Aorta (tissue), 5 donors: ENCODE data around the gene SLX4IP. TPM values are rescaled to one million over a fixed set of nuclear protein-coding genes. Genes with fewer than 3 reads are reported as not detected.

Experiments used
- ATAC-seq: fragments of 200-7000 bp; cut with Tn5 transposase; one replicate; pipeline ENCODE4 v1.9.1; 2022; ENCODE audit warnings: moderate library complexity; ENCODE audit not compliant: low FRiP score
- DNase-seq, 2 donors: peaks; one replicate each; pipeline ENCODE4 v3.0.0-alpha.2; 2020
- H3K27ac ChIP-seq, 2 donors: one replicate each; pipeline ENCODE4 v1.5.1; 2013; ENCODE audit warnings: low read length in 2 of 2, mild to moderate bottlenecking in 2 of 2, moderate library complexity in 2 of 2, control low read depth in 1 of 2, inconsistent platforms in 1 of 2, low read depth in 1 of 2
- H3K27me3 ChIP-seq, 2 donors: one replicate each; pipeline ENCODE4 v1.6.1; 2013; ENCODE audit warnings: control low read depth in 1 of 2, low read length in 1 of 2, mild to moderate bottlenecking in 1 of 2, moderate library complexity in 1 of 2; ENCODE audit not compliant: insufficient read depth in 2 of 2, control insufficient read depth in 1 of 2
- H3K36me3 ChIP-seq, 2 donors: one replicate each; pipeline ENCODE4 v1.6.1; 2013; ENCODE audit warnings: control low read depth in 1 of 2, low read length in 1 of 2, mild to moderate bottlenecking in 1 of 2; ENCODE audit not compliant: insufficient read depth in 2 of 2, control insufficient read depth in 1 of 2
- H3K4me1 ChIP-seq, 2 donors: one replicate each; pipeline ENCODE4 v1.6.1; 2013; ENCODE audit warnings: low read length in 2 of 2, control low read depth in 1 of 2, mild to moderate bottlenecking in 1 of 2, moderate library complexity in 1 of 2; ENCODE audit not compliant: insufficient read depth in 2 of 2, control insufficient read depth in 1 of 2
- H3K4me3 ChIP-seq, 2 donors: one replicate each; pipeline ENCODE4 v1.5.1; 2013; ENCODE audit warnings: low read length in 2 of 2, control low read depth in 1 of 2, mild to moderate bottlenecking in 1 of 2
- H3K9me3 ChIP-seq: one replicate; pipeline ENCODE4 v1.6.1; 2013; ENCODE audit warnings: mild to moderate bottlenecking, low read length; ENCODE audit not compliant: control insufficient read depth
- WGBS, 2 donors: extraction: QIAGEN DNeasy Blood & Tissue Kit; methylation state at CpG; one replicate each; pipeline ENCODE4 v1.1.7; 2013; 5-methylcytosine and 5-hydroxymethylcytosine counted together
- intact Hi-C, 2 donors: fragments of 100-400 bp; cut with DNase I; formaldehyde crosslinking; loops; one replicate each; pipeline versions ENCODE4 v1.14.2 to v1.15.0; 2022
- microRNA-seq, 2 donors: library from miRNA; unstranded; fragments of <30 nt; microRNA quantifications; one replicate each; pipeline ENCODE4 v1.2.0, GENCODE V29; 2020
- polyA plus RNA-seq, 2 donors: library from polyadenylated mRNA; stranded (reverse); fragments of 200-250 nt; gene quantifications; one replicate each; pipeline ENCODE4 v1.2.3, GENCODE V29; 2013
- total RNA-seq, 2 donors: library from RNA; stranded (reverse); fragmentation: NEBNext Ultra II Directional; extraction: Animal tissue kit (Norgen Biotek cat#: 25700); gene quantifications; one replicate each; pipeline ENCODE4 v1.2.1, GENCODE V29; 2021
- donor health status: healthy with polysubstance abuse.
- donor health status: Bipolar disorder and iron deficiency.
- donor health status: DM: no; HTN: no; CAD: no.
- donor health status: DM: no; HTN: no; CAD: no.
- donor health status: DM: yes; HTN: yes; CAD: no.

SLX4IP gene
- total and polyA plus RNA-seq, 4 donors: 1.4 to 5.6 (median 3.3) TPM

DNA sequence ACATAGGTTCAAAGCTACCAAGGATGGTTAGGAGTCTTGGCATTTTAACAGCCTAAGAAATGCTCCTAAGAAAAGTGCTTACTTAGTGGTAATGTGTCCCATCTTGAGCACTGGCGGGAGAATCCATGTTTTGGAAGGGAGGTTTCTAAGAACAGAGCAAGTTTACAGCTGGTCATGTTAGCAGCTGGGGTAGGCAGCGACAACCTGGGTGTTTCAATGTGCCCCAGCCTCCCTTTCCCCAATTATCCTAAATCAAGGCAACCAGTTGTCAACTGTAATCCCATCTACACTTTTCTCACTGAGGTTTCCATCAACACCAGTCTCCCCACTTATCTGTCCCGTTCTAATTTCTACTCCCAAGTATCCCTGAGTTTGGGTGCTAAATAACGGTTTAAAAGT, 240.3 kb downstream of the SLX4IP start:
- H3K9me3 ChIP-seq: no peaks in the 10 kb centered on the region
- intact Hi-C loops: loop anchor here (2.0 to 10.0 kb wide), 8 partner anchors 117 to 869 kb away; no protein-coding TSS in a partner anchor
- DNase-seq: no peak
- peak overlapping the region in 1 of 2 donors; percentile 97 for H3K4me3 ChIP-seq
- H3K4me1 ChIP-seq: peaks cover 0 to 2% of the 10 kb centered on the region in 2 donors
- no peak for ATAC-seq
- no peaks in the 10 kb centered on the region for H3K27me3 ChIP-seq
- no peaks in the 10 kb centered on the region for H3K36me3 ChIP-seq
- WGBS, 2 donors: 85 to 88% methylated on average over 4 of the region's 4 CpGs
- H3K27ac ChIP-seq: peak overlapping the region; percentile 47 to 97

GRCh38 chr20:10676518-10676917, 241.4 kb downstream of the SLX4IP start:
- 89 to 90% methylated on average over 3 of the region's 3 CpGs for WGBS, 2 donors
- Histone ChIP-seq H3K4me3 (no peak overlapping the region), H3K27me3 (no peaks in the 10 kb centered on the region), H3K9me3 (no peaks in the 10 kb centered on the region), H3K27ac (no peak overlapping the region), H3K36me3 (no peaks in the 10 kb centered on the region), H3K4me1 (peaks cover 0 to 2% of the 10 kb centered on the region in 2 donors)
- ATAC-seq (no peak), DNase-seq (no peak)
- intact Hi-C loops: loop anchor here (5.0 to 10.0 kb wide), 6 partner anchors 181 to 868 kb away; no protein-coding TSS in a partner anchor

Small RNAs within 50 kb of the gene (microRNA-seq; reads per million reads assigned to microRNA genes)
- 0 to 1.8 reads per million in 2 donors for gene MIR6870

Other genes starting within 250 kb of the SLX4IP start
- gene SNAP25, start 216.5 kb upstream of the SLX4IP start, total RNA-seq: 10 to 100 TPM; 10.9 to 15.5 TPM
- gene SNAP25, start 216.5 kb upstream of the SLX4IP start, polyA plus RNA-seq: 1 to 10 TPM; 2.1 to 3.3 TPM
- gene MKKS, start 1.1 kb upstream of the SLX4IP start, total RNA-seq: 10 to 100 TPM; 12.0 to 15.3 TPM
- 10 to 100 TPM; 18.5 to 19.4 TPM for gene MKKS, start 1.1 kb upstream of the SLX4IP start, polyA plus RNA-seq
- gene JAG1, start 238.7 kb downstream of the SLX4IP start, total RNA-seq: 100 to 1,000 TPM; 133 to 226 TPM
- gene JAG1, start 238.7 kb downstream of the SLX4IP start, polyA plus RNA-seq: 100 to 1,000 TPM in 1 of 2 donors, 10 to 100 TPM in 1; 22.4 to 166 TPM